Heart left ventricle (tissue), 16 donors: ENCODE results near the gene TBRG4. TPM values are rescaled to one million over a fixed set of nuclear protein-coding genes. Genes with fewer than 3 reads are reported as not detected.

Source experiments
- ATAC-seq, 4 donors: fragments of 200-7000 bp; cut with Tn5 transposase; one replicate each; pipeline ENCODE4 v1.9.1; 2020 to 2022; ENCODE audit warnings: moderate library complexity in 4 of 4, mild to moderate bottlenecking in 3 of 4, moderate number of reproducible peaks in 1 of 4
- DNase-seq, 5 donors: peaks; one replicate each; pipeline ENCODE4 v3.0.0-alpha.2; 2020
- H3K27ac ChIP-seq, 12 donors: fragments of 200-600 bp; sonication (generic) in 4 of 12; one replicate each; pipeline versions ENCODE4 v1.5.0 to v1.8.0; 2016 to 2022; ENCODE audit warnings: mild to moderate bottlenecking in 2 of 12
- H3K27me3 ChIP-seq, 9 donors: fragments of 200-600 bp; sonication (generic) in 2 of 9; one replicate each; pipeline versions ENCODE4 v1.5.1 to v1.8.0; 2016 to 2022; ENCODE audit warnings: mild to moderate bottlenecking in 3 of 9
- H3K36me3 ChIP-seq, 9 donors: fragments of 200-600 bp; sonication (generic) in 2 of 9; one replicate each; pipeline versions ENCODE4 v1.5.0 to v1.8.0; 2018 to 2022; ENCODE audit warnings: mild to moderate bottlenecking in 2 of 9
- H3K4me1 ChIP-seq, 12 donors: fragments of 200-600 bp; sonication (generic) in 4 of 12; one replicate each; pipeline versions ENCODE4 v1.5.0 to v1.8.0; 2016 to 2022; ENCODE audit warnings: mild to moderate bottlenecking in 3 of 12
- H3K4me3 ChIP-seq, 12 donors: fragments of 200-600 bp; sonication (generic) in 4 of 12; one replicate each; pipeline versions ENCODE4 v1.5.0 to v1.8.0; 2017 to 2022; ENCODE audit warnings: mild to moderate bottlenecking in 9 of 12, moderate library complexity in 4 of 12
- H3K9me3 ChIP-seq, 12 donors: fragments of 200-600 bp; sonication (generic) in 4 of 12; one replicate each; pipeline versions ENCODE4 v1.5.0 to v1.8.0; 2016 to 2022; ENCODE audit warnings: mild to moderate bottlenecking in 1 of 12
- CTCF ChIP-seq, 12 donors: fragments of 200-600 bp; sonication (generic) in 4 of 12; IDR thresholded peaks; one replicate each; pipeline versions ENCODE4 v1.5.0 to v1.8.0; 2018 to 2022; ENCODE audit warnings: antibody characterized with exemption in 12 of 12, mild to moderate bottlenecking in 5 of 12
- POLR2A ChIP-seq, 2 donors: fragments of 450-650 bp; IDR thresholded peaks; one replicate each; pipeline ENCODE4 v1.6.1; 2017; ENCODE audit warnings: antibody characterized with exemption in 2 of 2, mild to moderate bottlenecking in 2 of 2, moderate library complexity in 2 of 2
- WGBS, 4 donors: extraction: QIAGEN DNeasy Blood & Tissue Kit in 2 of 4; methylation state at CpG; one replicate each; pipeline versions ENCODE4 v1.1.5 to v1.1.7; 2013 to 2018; 5-methylcytosine and 5-hydroxymethylcytosine counted together
- intact Hi-C, 10 donors: fragments of 100-400 bp; cut with DNase I; formaldehyde crosslinking; loops; one replicate each; pipeline versions ENCODE4 v1.11.1 to v1.14.2; 2022
- polyA plus RNA-seq, 2 donors: library from polyadenylated mRNA; stranded (reverse); fragments of 200-250 nt; gene quantifications; one replicate each; pipeline ENCODE4 v1.2.3, GENCODE V29; 2013
- total RNA-seq, 9 donors: library from RNA; depleted of rRNA in 2 of 9; stranded (reverse); fragments of >200 nt in 2 of 9; fragmentation: NEBNext Ultra II Directional in 3 of 9; extraction: Animal tissue kit (Norgen Biotek cat#: 25700) in 3 of 9; gene quantifications; one replicate each; pipeline versions ENCODE4 v1.1.0 to v1.2.4, GENCODE V29; 2016 to 2023
- donor health status: ischemic (EF 13 %, LVEDD 7.1; RV severe dilation, severe dysfunction).
- donor health status: healthy with polysubstance abuse.
- donor health status: DM: no; HTN: yes; CAD: no.
- donor health status: DM: no; HTN: no; CAD: no.
- donor health status: ischemic (EF 25% LVEDD 6.9; RV normal size, moderate dysfunction).
- donor health status: ischemic (EF 25% LVEDD 5.7; RV mildly dilated, moderate dysfunction).
- donor health status: healthy.
- donor health status: DM: yes; HTN: yes; CAD: no.
- donor health status: ischemic (EF 35%, LVEDD 5.7; RV mildly dilated, moderate dysfunction).
- donor health status: nonischemic (EF 11% LVEDD 7.7; RV severe dilation, severe dysfunction).
- donor health status: DM: yes; HTN: yes; CAD: no.
- donor health status: PGD.
- donor health status: ischemic (EF 29% LVEDD 5.4; RV normal size, mild dysfunction).
- donor health status: nonischemic (EF 23%, LVEDD 6.1; RV moderate dilation, normal function).

TBRG4 gene
- total and polyA plus RNA-seq, 11 donors, result 58.0 to 125 (median 61.5) TPM

- Histone ChIP-seq H3K36me3 (peaks cover 0 to 9% (median 0%) of the 10 kb centered on the region in 9 donors), H3K4me3 (peak overlapping the region; percentile 24 to 75 (median 68)), H3K4me1 (peaks cover 0 to 21% (median 4%) of the 10 kb centered on the region in 12 donors), H3K27me3 (peaks cover 0 to 18% (median 9%) of the 10 kb centered on the region in 9 donors), H3K27ac (peak overlapping the region; percentile 53 to 93 (median 83)), H3K9me3 (peaks cover 0 to 8% (median 5%) of the 10 kb centered on the region in 12 donors)
- ATAC-seq (no peak), DNase-seq (peak in 1 of 5 donors; percentile 11)
- 71 to 84% (median 77%) methylated on average over 3 to 4 of the region's 4 CpGs for WGBS, 4 donors
- intact Hi-C loops, result loop anchor here in 8 of 10 donors (5.0 to 10.0 kb wide), 8 partner anchors 53 to 706 kb away; no protein-coding TSS in a partner anchor
- TF ChIP-seq CTCF (IDR thresholded peaks at IDR 0.05) (no peak), POLR2A (IDR thresholded peaks at IDR 0.05) (no peak)
Measured at GRCh38 chr7:45159296-45159695, 47.8 kb upstream of the TBRG4 start.

DNA sequence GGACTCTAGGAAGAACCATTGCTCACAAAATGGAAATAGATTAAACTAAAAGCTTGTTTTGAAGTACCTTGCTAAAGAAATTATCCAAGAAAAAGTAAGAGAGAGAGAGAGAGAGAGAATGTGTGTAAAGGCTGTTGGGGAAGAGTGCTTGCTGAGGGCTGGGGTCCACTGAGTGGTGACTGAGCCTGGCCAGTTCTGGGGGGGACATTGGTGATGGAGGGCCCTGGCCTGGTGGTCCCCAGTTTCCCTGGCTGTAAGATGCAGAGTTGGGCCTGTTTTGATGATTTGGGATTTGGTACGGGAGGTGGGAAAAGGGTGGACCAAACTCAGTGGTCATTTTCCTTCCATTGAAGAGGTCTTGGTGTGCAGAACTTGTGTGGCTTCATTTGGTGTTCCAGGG, 47.0 kb upstream of the TBRG4 start:
- WGBS, 4 donors, result 63 to 77% (median 70%) methylated on average over 1 of the region's 1 CpG
- no peak for ATAC-seq
- intact Hi-C loops, result loop anchor here in 8 of 10 donors (5.0 to 10.0 kb wide), 8 partner anchors 54 to 706 kb away; no protein-coding TSS in a partner anchor

GRCh38 chr7:45157653-45158401, 46.3 kb upstream of the TBRG4 start, which contains the start of gene RAMP3:
RAMP3 (plus strand) TSS chr7:45157791; CDS start chr7:45157829, 38 bp downstream.
- H3K27me3 ChIP-seq, result peaks cover 0 to 18% (median 9%) of the 10 kb centered on the region in 9 donors
- whole genome bisulfite sequencing, 4 donors, result 9 to 25% (median 13%) methylated on average over 27 to 56 of the region's 56 CpGs
- no peaks in the 10 kb centered on the region for H3K9me3 ChIP-seq
- ATAC-seq (peak in 3 of 4 donors; percentile 47 to 52 (median 51)), DNase-seq (peak in 3 of 5 donors; percentile 41 to 43 (median 42))
- H3K27ac ChIP-seq, result peak within 1 kb of the TSS; percentile 66 to 93 (median 83)
- intact Hi-C loops, result loop anchor here in 8 of 10 donors (2.0 to 10.0 kb wide), 9 partner anchors 54 to 707 kb away; no protein-coding TSS in a partner anchor
- H3K4me1 ChIP-seq, result peaks cover 0 to 21% (median 4%) of the 10 kb centered on the region in 12 donors
- no peaks in the 10 kb centered on the region for H3K36me3 ChIP-seq
- H3K4me3 ChIP-seq, result peak within 1 kb of the TSS; percentile 24 to 75 (median 68)
- TF ChIP-seq POLR2A (IDR thresholded peaks at IDR 0.05), result peak in 1 of 2 donors; percentile 42
- no peak for TF ChIP-seq CTCF (IDR thresholded peaks at IDR 0.05)

More for the DNA sequence above, 47.0 kb upstream of the TBRG4 start:
- TF ChIP-seq POLR2A (IDR thresholded peaks at IDR 0.05) (no peak), CTCF (IDR thresholded peaks at IDR 0.05) (no peak)
- Histone ChIP-seq H3K27ac (peak overlapping the region; percentile 66 to 93 (median 83)), H3K36me3 (peaks cover 0 to 3% (median 0%) of the 10 kb centered on the region in 9 donors), H3K9me3 (no peaks in the 10 kb centered on the region), H3K27me3 (peaks cover 0 to 18% (median 9%) of the 10 kb centered on the region in 9 donors), H3K4me1 (peaks cover 0 to 21% (median 4%) of the 10 kb centered on the region in 12 donors), H3K4me3 (peak overlapping the region; percentile 24 to 75 (median 68))
- peak in 1 of 5 donors; percentile 23 for DNase-seq

DNA sequence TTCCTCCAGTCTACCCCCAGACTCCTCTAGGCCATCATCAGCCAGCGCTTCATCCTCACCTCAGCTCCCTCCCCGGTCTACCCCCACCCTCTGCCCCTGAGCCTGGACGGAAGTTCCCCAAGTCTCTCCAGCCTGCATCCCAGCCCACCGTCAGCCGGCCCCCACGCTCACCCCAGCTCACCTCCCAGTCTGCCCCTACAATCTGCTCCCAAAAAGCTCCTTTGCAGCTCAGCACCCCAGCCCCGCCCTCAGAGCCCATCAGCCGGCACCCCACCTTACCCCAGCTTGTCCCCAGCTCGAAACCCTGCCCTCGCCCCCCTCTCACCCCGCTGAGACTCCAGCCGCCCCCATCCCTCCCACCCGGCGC, 45.8 kb upstream of the TBRG4 start:
- H3K27me3 ChIP-seq, result peaks cover 0 to 18% (median 9%) of the 10 kb centered on the region in 9 donors
- H3K9me3 ChIP-seq, result no peaks in the 10 kb centered on the region
- no peak for DNase-seq
- H3K4me3 ChIP-seq, result peak overlapping the region; percentile 24 to 75 (median 68)
- TF ChIP-seq POLR2A (IDR thresholded peaks at IDR 0.05), result no peak
- TF ChIP-seq CTCF (IDR thresholded peaks at IDR 0.05), result no peak
- H3K27ac ChIP-seq, result peak overlapping the region in 9 of 12 donors; percentile 66 to 93 (median 83)
- WGBS, 4 donors, result 9 to 28% (median 18%) methylated on average over 9 to 14 of the region's 14 CpGs
- peaks cover 0 to 21% (median 4%) of the 10 kb centered on the region in 12 donors for H3K4me1 ChIP-seq
- H3K36me3 ChIP-seq, result no peaks in the 10 kb centered on the region
- intact Hi-C loops, result loop anchor here in 8 of 10 donors (2.0 to 10.0 kb wide), 9 partner anchors 55 to 708 kb away; no protein-coding TSS in a partner anchor
- ATAC-seq, result no peak
